ENCODE results near the gene NTN5. TPM values are rescaled to one million over a fixed set of nuclear protein-coding genes. Genes with fewer than 3 reads are reported as not detected.

NTN5 gene
- total and polyA plus RNA-seq, 9 of the 15 experiments (the other 6 are each of a cell fraction or from before 2014, with no cell fraction given), result not detected

GRCh38 chr19:48618916-48619691 lies 53.7 kb downstream of the NTN5 start, which contains the start of the genes RPL18 and SPHK2 (continued):
- TF ChIP-seq, protein P1, sequence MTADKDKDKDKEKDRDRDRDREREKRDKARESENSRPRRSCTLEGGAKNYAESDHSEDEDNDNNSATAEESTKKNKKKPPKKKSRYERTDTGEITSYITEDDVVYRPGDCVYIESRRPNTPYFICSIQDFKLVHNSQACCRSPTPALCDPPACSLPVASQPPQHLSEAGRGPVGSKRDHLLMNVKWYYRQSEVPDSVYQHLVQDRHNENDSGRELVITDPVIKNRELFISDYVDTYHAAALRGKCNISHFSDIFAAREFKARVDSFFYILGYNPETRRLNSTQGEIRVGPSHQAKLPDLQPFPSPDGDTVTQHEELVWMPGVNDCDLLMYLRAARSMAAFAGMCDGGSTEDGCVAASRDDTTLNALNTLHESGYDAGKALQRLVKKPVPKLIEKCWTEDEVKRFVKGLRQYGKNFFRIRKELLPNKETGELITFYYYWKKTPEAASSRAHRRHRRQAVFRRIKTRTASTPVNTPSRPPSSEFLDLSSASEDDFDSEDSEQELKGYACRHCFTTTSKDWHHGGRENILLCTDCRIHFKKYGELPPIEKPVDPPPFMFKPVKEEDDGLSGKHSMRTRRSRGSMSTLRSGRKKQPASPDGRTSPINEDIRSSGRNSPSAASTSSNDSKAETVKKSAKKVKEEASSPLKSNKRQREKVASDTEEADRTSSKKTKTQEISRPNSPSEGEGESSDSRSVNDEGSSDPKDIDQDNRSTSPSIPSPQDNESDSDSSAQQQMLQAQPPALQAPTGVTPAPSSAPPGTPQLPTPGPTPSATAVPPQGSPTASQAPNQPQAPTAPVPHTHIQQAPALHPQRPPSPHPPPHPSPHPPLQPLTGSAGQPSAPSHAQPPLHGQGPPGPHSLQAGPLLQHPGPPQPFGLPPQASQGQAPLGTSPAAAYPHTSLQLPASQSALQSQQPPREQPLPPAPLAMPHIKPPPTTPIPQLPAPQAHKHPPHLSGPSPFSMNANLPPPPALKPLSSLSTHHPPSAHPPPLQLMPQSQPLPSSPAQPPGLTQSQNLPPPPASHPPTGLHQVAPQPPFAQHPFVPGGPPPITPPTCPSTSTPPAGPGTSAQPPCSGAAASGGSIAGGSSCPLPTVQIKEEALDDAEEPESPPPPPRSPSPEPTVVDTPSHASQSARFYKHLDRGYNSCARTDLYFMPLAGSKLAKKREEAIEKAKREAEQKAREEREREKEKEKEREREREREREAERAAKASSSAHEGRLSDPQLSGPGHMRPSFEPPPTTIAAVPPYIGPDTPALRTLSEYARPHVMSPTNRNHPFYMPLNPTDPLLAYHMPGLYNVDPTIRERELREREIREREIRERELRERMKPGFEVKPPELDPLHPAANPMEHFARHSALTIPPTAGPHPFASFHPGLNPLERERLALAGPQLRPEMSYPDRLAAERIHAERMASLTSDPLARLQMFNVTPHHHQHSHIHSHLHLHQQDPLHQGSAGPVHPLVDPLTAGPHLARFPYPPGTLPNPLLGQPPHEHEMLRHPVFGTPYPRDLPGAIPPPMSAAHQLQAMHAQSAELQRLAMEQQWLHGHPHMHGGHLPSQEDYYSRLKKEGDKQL (CRISPR knock-in tag; IDR thresholded peaks at IDR 0.05; ENCODE audit: borderline replicate concordance), result no peak
- TF ChIP-seq TFAP4 (CRISPR knock-in tag; IDR thresholded peaks at IDR 0.05; ENCODE audit: borderline replicate concordance), result peak; percentile 95
- TF ChIP-seq, protein P2, sequence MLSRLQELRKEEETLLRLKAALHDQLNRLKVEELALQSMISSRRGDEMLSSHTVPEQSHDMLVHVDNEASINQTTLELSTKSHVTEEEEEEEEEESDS (CRISPR knock-in tag; IDR thresholded peaks at IDR 0.05), result no peak
- no peak for TF ChIP-seq ZNF77 (CRISPR knock-in tag; IDR thresholded peaks at IDR 0.05)
- peak; percentile 100 for TF ChIP-seq POLR2G (IDR thresholded peaks at IDR 0.05; ENCODE audit: low read depth, low read length)
- no peak for TF ChIP-seq ZNF785 (CRISPR knock-in tag; IDR thresholded peaks at IDR 0.05)
- peak; percentile 40; the same call in 1 of the 2 replicates for TF ChIP-seq ZEB2 (IDR thresholded peaks at IDR 0.05)
- TF ChIP-seq MAZ (CRISPR knock-in tag; conservative IDR thresholded peaks at IDR 0.05 in 1 of 2, IDR thresholded peaks at IDR 0.05 in 1 of 2), result peak; percentile 81 to 96
- TF ChIP-seq ARID4B (CRISPR knock-in tag; IDR thresholded peaks at IDR 0.05), result peak; percentile 92
- peak; percentile 99 for TF ChIP-seq SP1 (CRISPR knock-in tag; IDR thresholded peaks at IDR 0.05)
- TF ChIP-seq MTA3 (IDR thresholded peaks at IDR 0.05; ENCODE audit: borderline replicate concordance), result peak; percentile 82; the same call in 1 of the 2 replicates
- peak; percentile 75 for TF ChIP-seq GTF2A2 (tag; IDR thresholded peaks at IDR 0.05)
- TF ChIP-seq CHD1 (IDR thresholded peaks at IDR 0.05; ENCODE audit: low read length), result peak; percentile 77
- TF ChIP-seq RB1 (IDR thresholded peaks at IDR 0.05; ENCODE audit: low read depth), result peak; percentile 78; the same call in 1 of the 2 replicates
- TF ChIP-seq HMGN3 (IDR thresholded peaks at IDR 0.05; ENCODE audit: borderline replicate concordance, extremely low read depth, insufficient read length, low read depth, low read length), result peak; percentile 87
- peak; percentile 70 for TF ChIP-seq KLF1 (tag; IDR thresholded peaks at IDR 0.05)
- peak; percentile 86 for TF ChIP-seq RFX5 (IDR thresholded peaks at IDR 0.05; ENCODE audit: low read depth, low read length)
